Mesendoderm (in vitro differentiated cells): Measurements from ENCODE around the gene EDN3.

Experiments
- DNase-seq: peaks from one replicate; pipeline ENCODE4 v3.0.0; 2013
- H2AK5ac ChIP-seq: 2 replicates; pipeline ENCODE4 v1.6.1; 2013; ENCODE audit warnings: low read length, inconsistent platforms
- H2BK120ac ChIP-seq: 2 replicates; pipeline ENCODE4 v1.6.1; 2013; ENCODE audit warnings: low read depth, mild to moderate bottlenecking, low read length, moderate library complexity, mixed read lengths
- H2BK15ac ChIP-seq: replicated peaks from 2 replicates; pipeline ENCODE4 v1.6.1; 2013; ENCODE audit warnings: low read depth, mild to moderate bottlenecking, moderate library complexity
- H2BK5ac ChIP-seq: 2 replicates; pipeline ENCODE4 v1.6.1; 2013; ENCODE audit warnings: low read length, inconsistent platforms
- H3K18ac ChIP-seq: 2 replicates; pipeline ENCODE4 v1.6.1; 2013; ENCODE audit warnings: mild to moderate bottlenecking, low read length, mixed read lengths
- H3K23ac ChIP-seq: one replicate; pipeline ENCODE4 v1.6.1; 2013; ENCODE audit warnings: low read length
- H3K27ac ChIP-seq: 2 replicates; pipeline ENCODE4 v1.5.1; 2013; ENCODE audit warnings: low read depth, mild to moderate bottlenecking, inconsistent platforms, low read length, moderate library complexity
- H3K27me3 ChIP-seq: 2 replicates; pipeline ENCODE4 v1.6.1; 2013; ENCODE audit warnings: low read length, control low read depth, mild to moderate bottlenecking, inconsistent platforms; ENCODE audit not compliant: insufficient read depth, poor library complexity
- H3K36me3 ChIP-seq: 2 replicates; pipeline ENCODE4 v1.6.1; 2013; ENCODE audit warnings: low read length, inconsistent platforms; ENCODE audit not compliant: control insufficient read depth, insufficient read depth
- H3K4ac ChIP-seq: one replicate; pipeline ENCODE4 v1.6.1; 2013; ENCODE audit warnings: low read depth, mild to moderate bottlenecking, low read length, moderate library complexity
- H3K4me1 ChIP-seq: 2 replicates; pipeline ENCODE4 v1.6.1; 2013; ENCODE audit warnings: low read depth, low read length, inconsistent platforms; ENCODE audit not compliant: control insufficient read depth
- H3K4me2 ChIP-seq: 2 replicates; pipeline ENCODE4 v1.6.1; 2013; ENCODE audit warnings: low read length
- H3K4me3 ChIP-seq: 2 replicates; pipeline ENCODE4 v1.5.1; 2013; ENCODE audit warnings: mild to moderate bottlenecking, low read length
- H3K56ac ChIP-seq: one replicate; pipeline ENCODE4 v1.6.1; 2013; ENCODE audit warnings: low read length
- H3K79me1 ChIP-seq: 2 replicates; pipeline ENCODE4 v1.6.1; 2013; ENCODE audit warnings: low read length, inconsistent platforms
- H3K79me2 ChIP-seq: 2 replicates; pipeline ENCODE4 v1.6.1; 2013; ENCODE audit warnings: mild to moderate bottlenecking, low read length; ENCODE audit not compliant: control insufficient read depth, insufficient read depth
- H3K9ac ChIP-seq: 2 replicates; pipeline ENCODE4 v1.6.1; 2013; ENCODE audit warnings: low read length, inconsistent platforms
- H4K5ac ChIP-seq: one replicate; pipeline ENCODE4 v1.6.1; 2013; ENCODE audit warnings: low read length
- H4K8ac ChIP-seq: one replicate; pipeline ENCODE4 v1.6.1; 2013; ENCODE audit warnings: low read depth, mild to moderate bottlenecking, control low read depth, low read length, moderate library complexity
- WGBS: extraction: QIAGEN DNeasy Blood & Tissue Kit; methylation state at CpG from one replicate; pipeline ENCODE4 v1.1.7; 2013; ENCODE audit warnings: low lambda C conversion rate, missing lambda C conversion rate; ENCODE audit not compliant: insufficient coverage; ENCODE audit errors: extremely low coverage; 5-methylcytosine and 5-hydroxymethylcytosine counted together

The EDN3 gene

DNA sequence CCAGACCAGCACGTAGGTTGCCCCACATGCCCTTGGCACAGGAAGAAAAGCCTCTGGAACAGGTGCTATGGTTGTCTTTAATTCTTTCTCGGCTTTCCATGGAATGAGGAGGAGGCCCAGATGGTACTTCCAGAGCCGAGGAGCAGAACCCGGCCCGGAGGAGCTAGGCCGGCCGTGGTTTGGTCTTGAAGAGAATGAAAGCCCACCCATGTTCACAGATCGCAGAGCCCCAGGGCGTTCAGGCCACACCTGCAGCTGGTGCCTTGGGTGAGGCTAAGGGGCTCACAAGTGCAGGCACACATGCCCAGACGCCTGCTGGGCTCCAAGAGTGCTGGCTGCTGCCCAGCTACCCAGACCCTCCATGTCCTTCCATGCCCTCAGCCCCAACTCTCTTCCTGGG, 20.0 kb downstream of the EDN3 start:
- H3K23ac ChIP-seq = no peak overlapping the region
- H3K18ac ChIP-seq = no peak overlapping the region
- no peaks in the 10 kb centered on the region for H3K79me1 ChIP-seq
- DNase-seq = no peak
- no peak overlapping the region for H3K4me3 ChIP-seq
- H3K27me3 ChIP-seq = no peaks in the 10 kb centered on the region
- H3K36me3 ChIP-seq = no peaks in the 10 kb centered on the region
- no peaks in the 10 kb centered on the region for H3K4me1 ChIP-seq
- no peak overlapping the region for H3K56ac ChIP-seq
- no peak overlapping the region for H2BK15ac ChIP-seq
- no peak overlapping the region for H3K4me2 ChIP-seq
- no peak overlapping the region for H4K5ac ChIP-seq
- H4K8ac ChIP-seq = no peak overlapping the region
- no peak overlapping the region for H3K27ac ChIP-seq
- no CpG with 5 or more reads among the region's 10 CpGs for WGBS
- H3K9ac ChIP-seq = no peak overlapping the region
- H2AK5ac ChIP-seq = no peak overlapping the region
- H2BK5ac ChIP-seq = no peak overlapping the region
- no peaks in the 10 kb centered on the region for H3K79me2 ChIP-seq
- H3K4ac ChIP-seq = no peak overlapping the region
- no peak overlapping the region for H2BK120ac ChIP-seq

DNA sequence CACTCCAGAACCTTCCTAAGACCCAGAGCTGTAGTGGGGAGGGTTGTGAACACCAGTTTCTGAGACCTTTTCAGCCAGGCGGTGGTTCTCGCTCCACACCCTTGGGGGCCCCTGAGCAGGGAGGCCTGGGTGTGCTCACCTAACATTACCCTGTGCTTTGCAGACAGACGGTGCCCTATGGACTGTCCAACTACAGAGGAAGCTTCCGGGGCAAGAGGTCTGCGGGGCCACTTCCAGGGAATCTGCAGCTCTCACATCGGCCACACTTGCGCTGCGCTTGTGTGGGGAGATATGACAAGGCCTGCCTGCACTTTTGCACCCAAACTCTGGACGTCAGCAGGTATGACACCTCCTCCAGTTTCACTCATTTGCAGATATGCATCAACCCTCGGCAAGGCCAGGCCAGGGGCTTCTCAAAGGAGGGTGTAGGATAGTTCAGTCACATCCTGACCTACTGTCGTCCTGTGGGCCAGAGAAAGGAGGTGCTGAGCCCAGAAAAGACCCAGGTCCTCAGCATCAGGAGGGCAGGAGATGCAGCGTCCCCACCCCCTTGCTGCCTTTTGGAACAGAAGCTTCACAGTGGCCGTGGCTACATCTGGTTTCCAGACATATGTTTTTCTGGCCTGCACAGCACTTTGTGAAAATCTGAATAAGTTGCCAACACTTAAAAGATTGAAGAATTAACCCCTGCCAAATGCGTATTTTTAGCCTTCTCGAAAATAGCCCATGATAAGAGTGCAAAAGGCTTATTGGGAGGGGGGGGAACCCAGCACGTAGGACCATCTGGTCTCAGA, 20.6 kb downstream of the EDN3 start:
- no peaks in the 10 kb centered on the region for H3K4me1 ChIP-seq
- H3K9ac ChIP-seq = no peak overlapping the region
- no peaks in the 10 kb centered on the region for H3K36me3 ChIP-seq
- H3K27me3 ChIP-seq = no peaks in the 10 kb centered on the region
- H3K4me2 ChIP-seq = no peak overlapping the region
- no peaks in the 10 kb centered on the region for H3K79me1 ChIP-seq
- H4K8ac ChIP-seq = no peak overlapping the region
- H3K79me2 ChIP-seq = no peaks in the 10 kb centered on the region
- H3K56ac ChIP-seq = no peak overlapping the region
- no peak overlapping the region for H3K4ac ChIP-seq
- no peak overlapping the region for H3K27ac ChIP-seq
- no peak overlapping the region for H2BK15ac ChIP-seq
- H2BK5ac ChIP-seq = no peak overlapping the region
- no peak for DNase-seq
- H2AK5ac ChIP-seq = no peak overlapping the region
- no peak overlapping the region for H2BK120ac ChIP-seq
- H3K18ac ChIP-seq = no peak overlapping the region
- no peak overlapping the region for H4K5ac ChIP-seq
- H3K4me3 ChIP-seq = no peak overlapping the region
- no peak overlapping the region for H3K23ac ChIP-seq
- WGBS = no CpG with 5 or more reads among the region's 16 CpGs

DNA sequence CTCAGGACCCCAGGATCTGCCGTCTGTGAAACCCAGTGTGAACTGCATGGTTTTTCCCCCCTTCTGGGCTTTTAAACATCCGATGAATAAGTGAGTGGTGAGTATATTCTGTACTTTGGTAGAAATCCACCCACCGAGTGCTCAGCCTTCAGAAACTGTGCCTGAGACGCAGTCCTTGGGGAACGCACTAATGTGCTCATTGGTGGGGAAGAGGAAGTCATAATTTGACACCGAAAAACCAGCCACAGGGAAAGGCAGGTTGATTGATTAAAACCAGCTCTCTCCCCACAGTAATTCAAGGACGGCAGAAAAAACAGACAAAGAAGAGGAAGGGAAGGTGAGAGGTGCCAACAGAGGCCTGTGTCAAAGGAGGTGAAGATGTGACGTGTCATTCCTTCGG, 21.7 kb downstream of the EDN3 start:
- H3K56ac ChIP-seq = no peak overlapping the region
- H3K27me3 ChIP-seq = no peaks in the 10 kb centered on the region
- H2BK120ac ChIP-seq = no peak overlapping the region
- H2AK5ac ChIP-seq = no peak overlapping the region
- no peak overlapping the region for H2BK5ac ChIP-seq
- H3K4me2 ChIP-seq = no peak overlapping the region
- H4K5ac ChIP-seq = no peak overlapping the region
- no peaks in the 10 kb centered on the region for H3K79me1 ChIP-seq
- no peak for DNase-seq
- no peak overlapping the region for H2BK15ac ChIP-seq
- no peaks in the 10 kb centered on the region for H3K36me3 ChIP-seq
- H3K27ac ChIP-seq = no peak overlapping the region
- no peak overlapping the region for H3K4me3 ChIP-seq
- H3K18ac ChIP-seq = no peak overlapping the region
- H3K23ac ChIP-seq = no peak overlapping the region
- no peaks in the 10 kb centered on the region for H3K4me1 ChIP-seq
- WGBS = no CpG with 5 or more reads among the region's 9 CpGs
- H3K4ac ChIP-seq = no peak overlapping the region
- no peaks in the 10 kb centered on the region for H3K79me2 ChIP-seq
- H3K9ac ChIP-seq = no peak overlapping the region
- H4K8ac ChIP-seq = no peak overlapping the region

DNA sequence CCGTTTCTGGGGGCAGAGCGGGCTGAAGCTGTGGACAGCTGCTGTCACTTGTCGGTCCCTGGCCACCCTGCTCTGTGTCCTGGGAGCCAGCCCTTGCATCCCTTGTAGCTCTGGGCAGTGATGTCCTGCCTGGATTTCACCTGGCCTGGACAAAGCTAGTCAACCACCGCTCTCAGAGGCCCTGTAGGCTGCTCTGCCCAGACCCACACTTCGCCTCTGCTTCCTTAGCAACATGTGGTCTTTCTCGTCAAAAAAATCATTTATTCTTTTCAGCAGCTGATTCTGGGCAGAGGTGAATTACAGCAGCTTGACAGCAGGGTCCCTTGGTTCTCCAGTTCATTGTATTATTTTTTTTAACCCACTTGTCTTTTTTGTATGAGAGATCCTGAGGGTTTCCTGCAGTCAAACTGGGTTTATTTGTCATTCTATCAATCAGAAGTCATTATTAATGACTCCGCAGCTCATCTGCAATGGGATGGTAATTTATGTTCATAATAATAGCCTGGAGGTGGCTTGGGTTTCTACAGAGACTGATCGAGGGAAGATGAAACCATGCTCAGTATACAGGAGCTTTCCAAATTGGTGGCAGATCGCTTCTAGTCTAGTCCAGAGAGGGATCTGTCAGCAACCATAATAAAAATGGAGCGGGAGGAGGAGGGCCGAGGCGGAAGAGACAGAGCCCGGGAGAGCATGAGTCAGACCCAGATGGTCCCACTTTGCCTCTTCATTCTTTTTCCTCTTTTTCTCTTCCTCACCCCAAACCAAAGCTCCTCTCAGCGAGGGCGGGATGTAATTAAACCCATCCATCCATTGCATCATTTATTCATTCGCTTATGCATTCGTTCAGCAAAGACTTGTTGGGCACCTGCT, 22.4 kb downstream of the EDN3 start:
- Histone ChIP-seq H4K5ac (no peak overlapping the region), H3K36me3 (no peaks in the 10 kb centered on the region), H3K9ac (no peak overlapping the region), H3K79me2 (no peaks in the 10 kb centered on the region), H3K27ac (no peak overlapping the region), H3K56ac (no peak overlapping the region), H4K8ac (no peak overlapping the region), H3K27me3 (no peaks in the 10 kb centered on the region), H2BK120ac (no peak overlapping the region), H3K4me2 (no peak overlapping the region), H3K4me3 (no peak overlapping the region), H2AK5ac (no peak overlapping the region), H2BK15ac (no peak overlapping the region), H3K4me1 (no peaks in the 10 kb centered on the region), H3K23ac (no peak overlapping the region), H2BK5ac (no peak overlapping the region), H3K18ac (no peak overlapping the region), H3K4ac (no peak overlapping the region), H3K79me1 (no peaks in the 10 kb centered on the region)
- WGBS = no CpG with 5 or more reads among the region's 17 CpGs
- DNase-seq = no peak

DNA sequence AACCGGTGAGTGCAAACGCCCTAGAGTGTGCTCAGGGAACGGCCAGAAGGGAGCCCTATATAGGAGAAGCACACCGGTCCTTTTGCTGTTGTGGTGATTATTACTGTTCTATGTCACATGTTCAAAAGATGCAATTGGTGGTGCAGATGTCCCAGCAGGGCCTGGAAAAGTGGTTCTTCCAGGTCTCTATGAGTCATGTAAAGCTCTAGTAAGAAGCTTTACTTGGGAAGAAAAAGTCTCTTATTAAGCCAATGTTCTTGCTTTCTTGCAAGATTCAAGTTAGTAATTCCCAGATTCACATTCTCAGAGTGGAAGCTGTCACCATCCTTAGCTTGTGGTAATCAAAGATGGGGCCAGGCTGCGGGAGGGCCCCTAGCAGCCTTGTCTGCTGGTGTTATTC, 23.3 kb downstream of the EDN3 start:
- Histone ChIP-seq H3K9ac (no peak overlapping the region), H3K27me3 (no peaks in the 10 kb centered on the region), H3K79me1 (no peaks in the 10 kb centered on the region), H3K79me2 (no peaks in the 10 kb centered on the region), H2AK5ac (no peak overlapping the region), H2BK120ac (no peak overlapping the region), H3K56ac (no peak overlapping the region), H3K23ac (no peak overlapping the region), H3K4me3 (no peak overlapping the region), H4K5ac (no peak overlapping the region), H3K27ac (no peak overlapping the region), H4K8ac (no peak overlapping the region), H2BK15ac (no peak overlapping the region), H3K4ac (no peak overlapping the region), H3K4me2 (no peak overlapping the region), H3K36me3 (no peaks in the 10 kb centered on the region), H3K18ac (no peak overlapping the region), H2BK5ac (no peak overlapping the region), H3K4me1 (no peaks in the 10 kb centered on the region)
- DNase-seq = no peak
- WGBS = no CpG with 5 or more reads among the region's 5 CpGs
